Lower leg skin (tissue), 3 donors: Measurements from ENCODE around the gene STATH.

Experiments
- CTCF ChIP-seq, 3 donors: fragments of 450-650 bp; IDR thresholded peaks; one replicate each; pipeline ENCODE4 v1.5.1; 2016; ENCODE audit warnings: antibody characterized with exemption in 3 of 3, mild to moderate bottlenecking in 3 of 3, moderate library complexity in 2 of 3
- POLR2A ChIP-seq, 2 donors: fragments of 450-650 bp; IDR thresholded peaks; one replicate each; pipeline ENCODE4 v1.6.1; 2016 to 2017; ENCODE audit warnings: antibody characterized with exemption in 2 of 2, mild to moderate bottlenecking in 1 of 2, moderate library complexity in 1 of 2

- no peak for TF ChIP-seq CTCF (IDR thresholded peaks at IDR 0.05)
- TF ChIP-seq POLR2A (IDR thresholded peaks at IDR 0.05): no peak
These were observed 13.0 kb downstream of the STATH start for GRCh38 chr4:70008771-70009170.
